Liver (tissue), 3 donors: ENCODE data around the gene BDKRB2.

Source experiments
- CTCF ChIP-seq: fragments of 150-350 bp; IDR thresholded peaks from 2 replicates; pipeline ENCODE4 v1.5.1; 2017; ENCODE audit warnings: improper control_type of control experiment, low read depth, low read length; ENCODE audit not compliant: missing input control
- FOXA1 ChIP-seq: IDR thresholded peaks from 2 replicates; pipeline ENCODE4 v1.6.1; 2016; ENCODE audit warnings: antibody characterized with exemption
- GABPA ChIP-seq, 2 donors: IDR thresholded peaks in 1 of 2; conservative IDR thresholded peaks in 1 of 2; 2 replicates each; pipeline ENCODE4 v1.6.1; 2016; ENCODE audit warnings: antibody characterized with exemption in 2 of 2, mild to moderate bottlenecking in 1 of 2, moderate library complexity in 1 of 2
- RAD21 ChIP-seq, 2 donors: IDR thresholded peaks; 2 replicates each; pipeline ENCODE4 v1.6.1; 2016; ENCODE audit warnings: antibody characterized with exemption in 2 of 2, mild to moderate bottlenecking in 2 of 2
- RXRA ChIP-seq, 2 donors: IDR thresholded peaks; 2 replicates each; pipeline ENCODE4 v1.6.1; 2017 to 2018; ENCODE audit warnings: antibody characterized with exemption in 2 of 2, mild to moderate bottlenecking in 1 of 2
- SP1 ChIP-seq: IDR thresholded peaks from 2 replicates; pipeline ENCODE4 v1.6.1; 2018; ENCODE audit warnings: antibody characterized with exemption, mild to moderate bottlenecking
- TAF1 ChIP-seq: conservative IDR thresholded peaks from 2 replicates; pipeline ENCODE4 v1.6.1; 2016; ENCODE audit warnings: antibody characterized with exemption, mild to moderate bottlenecking
- donor health status: healthy.
- donor health status: healthy.

- TF ChIP-seq CTCF (no peak), TAF1 (no peak), RAD21 (IDR thresholded peaks at IDR 0.05) (no peak), FOXA1 (no peak), GABPA (IDR thresholded peaks at IDR 0.05 in 1 of 2, conservative IDR thresholded peaks at IDR 0.05 in 1 of 2) (no peak), RXRA (IDR thresholded peaks at IDR 0.05) (no peak), SP1 (no peak)
Observed at GRCh38 chr14:96221109-96221650, 16.5 kb downstream of the BDKRB2 start.
